Prostate gland (tissue), 2 donors: ENCODE measurements around the gene GJA5. TPM values are rescaled to one million over a fixed set of nuclear protein-coding genes. Genes with fewer than 3 reads are reported as not detected.

ENCODE experiments used
- DNase-seq: peaks from one replicate; pipeline ENCODE4 v3.0.0-alpha.2; 2019; ENCODE audit warnings: low spot score
- H3K27ac ChIP-seq, 2 donors: fragments of 200-600 bp; sonication (generic); 2 replicates each; pipeline ENCODE4 v1.5.1; 2017 to 2019
- H3K27me3 ChIP-seq: fragments of 200-600 bp; sonication (generic); replicated peaks from 2 replicates; pipeline ENCODE4 v1.5.1; 2019; ENCODE audit not compliant: insufficient read depth
- H3K36me3 ChIP-seq, 2 donors: fragments of 200-600 bp; sonication (generic); 1 replicate in 1 of 2; 2 replicates in 1 of 2; pipeline versions ENCODE4 v1.5.1 to v1.8.1; 2017 to 2019
- H3K4me1 ChIP-seq: fragments of 200-600 bp; sonication (generic); replicated peaks from 2 replicates; pipeline ENCODE4 v1.5.1; 2019
- H3K4me3 ChIP-seq, 2 donors: fragments of 200-600 bp; sonication (generic); 2 replicates each; pipeline ENCODE4 v1.5.1; 2017 to 2019
- H3K9me3 ChIP-seq: fragments of 200-600 bp; sonication (generic); 2 replicates; pipeline ENCODE4 v1.5.1; 2017
- POLR2A ChIP-seq: fragments of 450-650 bp; IDR thresholded peaks from one replicate; pipeline ENCODE4 v1.6.1; 2016; ENCODE audit warnings: antibody characterized with exemption, mild to moderate bottlenecking
- POLR2AphosphoS5 ChIP-seq: sonication (generic); formaldehyde crosslinking; IDR thresholded peaks from one replicate; pipeline ENCODE4 v1.6.1; 2017; ENCODE audit warnings: antibody characterized with exemption
- WGBS: methylation state at CpG from one replicate; pipeline ENCODE4 v1.1.5; 2018; 5-methylcytosine and 5-hydroxymethylcytosine counted together
- intact Hi-C: fragments of 100-400 bp; cut with DNase I; formaldehyde crosslinking; loops from one replicate; pipeline ENCODE4 v1.14.2; 2022
- total RNA-seq, 2 donors: library from RNA; depleted of rRNA; stranded (reverse); fragments of >200 nt; gene quantifications; one replicate each; pipeline ENCODE4 v1.1.0, GENCODE V29; 2016
- TF ChIP-seq, protein P1 (sequence below), 4 experiments: fragments of 200-600 bp in 2 of 4; fragments of 450-650 bp in 2 of 4; sonication (generic) in 2 of 4; IDR thresholded peaks; 1 replicate in 3 of 4; 2 replicates in 1 of 4; pipeline ENCODE4 v1.5.1; 2016 to 2019; ENCODE audit warnings: antibody characterized with exemption in 4 of 4, mild to moderate bottlenecking in 2 of 4, moderate library complexity in 2 of 4

GJA5 gene
- total RNA-seq, 2 donors from 2014 or later = 2.7 to 5.5 TPM

DNA sequence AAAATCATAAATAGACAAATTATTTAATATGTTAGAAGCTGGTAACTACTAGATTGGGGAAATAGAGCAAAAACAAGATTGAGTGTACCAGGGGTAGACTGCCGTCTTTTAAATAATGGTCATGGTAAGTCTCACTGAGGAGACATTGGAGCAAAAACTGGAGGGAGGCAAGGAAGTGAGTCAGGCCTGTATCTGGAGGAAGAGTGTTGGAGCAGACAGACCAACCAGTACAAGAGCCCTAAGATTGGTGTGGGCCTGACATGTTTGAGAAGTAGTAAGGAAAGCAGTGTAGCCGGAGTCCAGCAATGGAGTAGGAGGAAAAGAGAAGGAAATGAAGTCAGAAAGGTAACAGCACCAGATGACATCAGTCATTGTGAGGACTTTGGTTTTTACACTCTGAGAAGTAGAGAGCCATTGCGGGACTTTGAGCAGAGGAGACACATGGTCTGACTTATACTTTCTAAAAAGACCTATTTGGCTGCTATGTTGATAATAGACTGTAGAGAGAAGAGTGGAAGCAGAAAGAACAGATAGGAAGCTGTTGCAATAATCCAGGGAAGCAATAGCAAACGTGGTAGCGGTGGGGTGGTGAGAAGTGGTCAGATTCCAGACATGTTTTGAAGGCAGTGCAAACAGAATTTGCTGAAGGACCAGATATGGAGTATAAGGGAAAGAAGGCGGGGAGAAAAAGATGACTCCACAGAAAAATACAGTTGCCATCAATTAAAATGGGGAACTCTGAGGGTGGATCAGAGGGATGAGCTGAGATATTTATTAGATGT is 44.7 kb upstream of the GJA5 start:
- no peak for DNase-seq
- 90% methylated on average over 6 of the region's 6 CpGs for WGBS
- intact Hi-C loops = no loop called here
- no peak overlapping the region for H3K27ac ChIP-seq
- no peaks in the 10 kb centered on the region for H3K4me1 ChIP-seq
- H3K4me3 ChIP-seq = no peak overlapping the region
- TF ChIP-seq POLR2A = no peak
- H3K27me3 ChIP-seq = no peaks in the 10 kb centered on the region
- no peaks in the 10 kb centered on the region for H3K36me3 ChIP-seq
- no peaks in the 10 kb centered on the region for H3K9me3 ChIP-seq

DNA sequence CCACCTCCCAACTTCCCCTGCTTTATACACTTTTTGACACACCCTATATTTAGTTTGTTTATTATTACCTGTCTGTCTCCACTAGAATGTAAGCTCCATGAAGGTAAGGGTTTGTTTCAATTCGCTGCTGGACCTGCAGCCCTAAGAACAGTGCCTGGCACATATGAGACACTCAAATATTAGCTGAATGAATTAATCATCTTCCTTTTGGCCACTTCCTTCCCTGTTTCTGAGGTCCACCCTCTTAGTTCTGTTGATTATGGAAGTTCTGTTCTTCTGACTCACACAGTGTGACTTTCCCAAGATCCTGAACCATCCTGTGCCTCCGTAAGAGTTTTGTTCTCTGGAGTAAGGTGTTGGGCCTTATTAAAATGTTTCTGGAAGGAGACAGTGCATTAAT is 40.4 kb upstream of the GJA5 start:
- Histone ChIP-seq H3K9me3 (no peaks in the 10 kb centered on the region), H3K27ac (no peak overlapping the region), H3K36me3 (no peaks in the 10 kb centered on the region), H3K4me1 (no peaks in the 10 kb centered on the region), H3K4me3 (no peak overlapping the region), H3K27me3 (no peaks in the 10 kb centered on the region)
- TF ChIP-seq POLR2A = no peak
- TF ChIP-seq, protein P1, sequence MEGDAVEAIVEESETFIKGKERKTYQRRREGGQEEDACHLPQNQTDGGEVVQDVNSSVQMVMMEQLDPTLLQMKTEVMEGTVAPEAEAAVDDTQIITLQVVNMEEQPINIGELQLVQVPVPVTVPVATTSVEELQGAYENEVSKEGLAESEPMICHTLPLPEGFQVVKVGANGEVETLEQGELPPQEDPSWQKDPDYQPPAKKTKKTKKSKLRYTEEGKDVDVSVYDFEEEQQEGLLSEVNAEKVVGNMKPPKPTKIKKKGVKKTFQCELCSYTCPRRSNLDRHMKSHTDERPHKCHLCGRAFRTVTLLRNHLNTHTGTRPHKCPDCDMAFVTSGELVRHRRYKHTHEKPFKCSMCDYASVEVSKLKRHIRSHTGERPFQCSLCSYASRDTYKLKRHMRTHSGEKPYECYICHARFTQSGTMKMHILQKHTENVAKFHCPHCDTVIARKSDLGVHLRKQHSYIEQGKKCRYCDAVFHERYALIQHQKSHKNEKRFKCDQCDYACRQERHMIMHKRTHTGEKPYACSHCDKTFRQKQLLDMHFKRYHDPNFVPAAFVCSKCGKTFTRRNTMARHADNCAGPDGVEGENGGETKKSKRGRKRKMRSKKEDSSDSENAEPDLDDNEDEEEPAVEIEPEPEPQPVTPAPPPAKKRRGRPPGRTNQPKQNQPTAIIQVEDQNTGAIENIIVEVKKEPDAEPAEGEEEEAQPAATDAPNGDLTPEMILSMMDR (IDR thresholded peaks at IDR 0.05) = no peak
- no peak for TF ChIP-seq POLR2AphosphoS5
- no peak for DNase-seq
- WGBS = 91% methylated on average over 2 of the region's 2 CpGs
- intact Hi-C loops = no loop called here

DNA sequence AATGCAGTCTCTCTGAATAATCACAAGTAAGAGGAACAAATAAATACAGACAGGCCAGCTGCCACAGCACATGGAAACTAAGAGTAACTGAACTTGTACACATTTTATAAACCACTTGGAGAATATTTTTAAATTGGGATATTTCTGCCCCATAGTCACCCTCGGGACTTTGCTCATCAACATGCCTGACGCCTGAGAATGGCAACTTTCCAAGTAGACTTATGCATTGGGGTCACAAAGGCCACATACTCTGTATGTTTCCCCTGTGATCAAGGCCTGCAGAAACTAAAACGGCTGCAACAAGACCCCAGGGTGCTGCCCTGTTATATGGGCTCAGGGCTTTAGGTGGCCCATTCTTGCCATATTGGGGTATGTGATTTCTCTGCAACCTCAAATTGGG is 38.3 kb upstream of the GJA5 start:
- intact Hi-C loops = no loop called here
- DNase-seq = no peak

DNA sequence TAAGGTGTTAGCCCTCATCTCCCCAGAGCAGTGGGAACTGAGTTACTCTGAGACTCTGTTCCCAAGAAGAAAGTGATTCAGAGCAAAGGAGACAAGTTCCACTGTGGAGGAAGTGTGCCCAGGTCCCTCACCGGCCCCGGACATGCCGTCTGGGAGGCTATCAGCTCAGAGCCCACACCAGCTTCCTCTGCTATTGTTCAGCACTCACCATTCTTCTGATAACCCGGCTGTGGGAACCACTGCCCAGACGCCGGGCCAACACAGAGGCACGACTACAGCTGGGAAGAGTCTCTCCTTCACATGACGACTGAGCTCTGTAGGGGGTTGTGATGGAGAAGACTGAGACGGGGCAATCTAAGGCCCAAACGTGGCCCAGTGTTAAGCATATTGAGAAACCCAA is 34.2 kb upstream of the GJA5 start:
- WGBS = 58% methylated on average over 10 of the region's 10 CpGs
- intact Hi-C loops = no loop called here
- Histone ChIP-seq H3K4me1 (no peaks in the 10 kb centered on the region), H3K4me3 (no peak overlapping the region), H3K27ac (no peak overlapping the region), H3K9me3 (no peaks in the 10 kb centered on the region), H3K36me3 (no peaks in the 10 kb centered on the region), H3K27me3 (no peaks in the 10 kb centered on the region)
- no peak for DNase-seq
- TF ChIP-seq POLR2A = no peak
- TF ChIP-seq, protein P1 (IDR thresholded peaks at IDR 0.05) = no peak
- TF ChIP-seq POLR2AphosphoS5 = no peak

More for the DNA sequence above, 38.3 kb upstream of the GJA5 start:
- no peak overlapping the region for H3K4me3 ChIP-seq
- no peaks in the 10 kb centered on the region for H3K36me3 ChIP-seq
- no peaks in the 10 kb centered on the region for H3K9me3 ChIP-seq
- TF ChIP-seq, protein P1 (IDR thresholded peaks at IDR 0.05) = no peak
- no peak for TF ChIP-seq POLR2A
- no peak for TF ChIP-seq POLR2AphosphoS5
- no peak overlapping the region for H3K27ac ChIP-seq
- WGBS = 83% methylated on average over 3 of the region's 3 CpGs
- H3K4me1 ChIP-seq = no peaks in the 10 kb centered on the region
- H3K27me3 ChIP-seq = no peaks in the 10 kb centered on the region

DNA sequence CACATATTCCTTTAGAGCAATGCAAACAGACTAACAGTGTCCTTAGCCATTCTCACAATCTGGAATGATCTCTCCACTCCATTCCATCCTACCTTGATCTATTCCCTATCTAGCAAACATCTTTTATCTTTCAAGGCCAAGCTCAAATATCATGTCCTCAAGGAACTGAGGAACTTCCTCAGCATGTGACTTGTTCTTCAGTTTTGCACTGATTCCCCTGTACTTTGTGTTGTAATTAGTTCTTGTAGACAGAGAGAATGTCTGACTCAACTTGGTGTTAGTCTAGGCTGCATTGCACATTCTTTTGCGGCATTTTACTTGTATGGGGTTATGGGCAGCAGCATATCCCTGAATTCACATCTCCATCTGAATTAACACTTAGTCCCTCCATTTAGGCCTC is 31.5 kb upstream of the GJA5 start:
- Histone ChIP-seq H3K27ac (no peak overlapping the region), H3K4me1 (no peaks in the 10 kb centered on the region), H3K36me3 (no peaks in the 10 kb centered on the region), H3K9me3 (no peaks in the 10 kb centered on the region), H3K4me3 (no peak overlapping the region), H3K27me3 (no peaks in the 10 kb centered on the region)
- TF ChIP-seq, protein P1 (IDR thresholded peaks at IDR 0.05) = no peak
- TF ChIP-seq POLR2AphosphoS5 (no peak), POLR2A (no peak)
- 92% methylated on average over 1 of the region's 1 CpG for WGBS
- intact Hi-C loops = no loop called here
- no peak for DNase-seq
